Measurements from ENCODE around the gene AP2M1. TPM values are rescaled to one million over a fixed set of nuclear protein-coding genes. Genes with fewer than 3 reads are reported as not detected.

AP2M1 gene
- total RNA-seq, result 100 to 1,000 TPM; 206 to 212 TPM

DNA sequence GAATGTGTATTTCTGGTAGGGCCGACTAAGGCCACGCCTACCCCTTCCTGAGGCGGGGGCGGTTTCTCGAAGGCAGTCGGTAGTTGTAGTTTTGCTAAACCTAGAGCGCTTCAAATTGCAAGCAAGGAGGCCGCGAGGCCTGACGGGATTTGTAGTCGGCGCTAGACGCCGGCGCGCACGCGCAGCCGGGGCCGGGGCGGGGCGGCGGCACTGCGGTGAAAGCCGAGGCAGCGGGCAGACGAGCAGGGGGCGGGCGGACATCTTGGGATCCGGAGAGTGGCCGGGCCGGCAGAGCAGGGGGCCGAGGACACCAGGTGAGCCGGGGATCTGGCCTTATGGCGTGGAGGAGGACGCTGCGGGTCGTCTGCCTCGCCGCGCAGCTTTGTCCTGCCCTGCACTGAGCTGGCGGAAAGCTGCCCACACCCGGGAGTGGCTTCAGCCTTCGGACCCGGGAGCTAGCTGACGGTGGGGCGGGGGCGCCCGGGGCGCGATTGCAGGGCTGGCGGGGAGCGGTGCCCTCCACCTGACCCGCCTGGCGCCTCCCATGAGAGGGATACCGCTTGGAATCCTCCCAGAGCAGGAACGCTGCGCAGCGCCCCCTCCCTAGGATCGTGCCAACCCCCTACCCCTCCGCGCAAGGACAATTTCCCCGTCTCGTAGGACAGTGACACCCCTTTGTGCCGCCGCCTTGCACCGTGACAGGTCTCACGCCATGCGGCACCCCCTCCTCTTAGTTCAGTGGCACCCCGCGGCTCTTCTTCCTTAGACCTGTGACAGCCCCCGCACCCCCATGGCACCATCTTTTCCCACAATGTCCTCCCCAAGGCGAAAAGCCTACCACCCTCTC, at the start of gene AP2M1:
Gene AP2M1 (plus strand): TSS at position 210 of the 847 bp plus-strand sequence. CDS start 2,139 bp downstream, outside the sequence.
- Mint-ChIP-seq H3K9me3 (no peaks in the 10 kb centered on the region), H3K36me3 (ENCODE audit: low read depth) (peaks cover 16% of the 10 kb centered on the region), H3K27ac (peak within 1 kb of the TSS; percentile 56), H3K4me3 (peak within 1 kb of the TSS; percentile 88), H3K4me1 (ENCODE audit: low read depth) (peaks cover 29% of the 10 kb centered on the region), H3K27me3 (ENCODE audit: low read depth) (no peaks in the 10 kb centered on the region)
- peak; percentile 98 for DNase-seq
- intact Hi-C loops (cut with micrococcal nuclease), result loop anchor here (1.0 to 2.0 kb wide), 9 partner anchors 10 to 538 kb away; partner anchors contain the start of genes ABCC5, DVL3, EEF1AKMT4 and EIF2B5
- CTCF ChIA-PET, result interaction anchor here (1.4 to 2.1 kb wide), 2 partner anchors 30 to 59 kb away, joined by 3 to 10 read pairs; no protein-coding TSS in a partner anchor

DNA sequence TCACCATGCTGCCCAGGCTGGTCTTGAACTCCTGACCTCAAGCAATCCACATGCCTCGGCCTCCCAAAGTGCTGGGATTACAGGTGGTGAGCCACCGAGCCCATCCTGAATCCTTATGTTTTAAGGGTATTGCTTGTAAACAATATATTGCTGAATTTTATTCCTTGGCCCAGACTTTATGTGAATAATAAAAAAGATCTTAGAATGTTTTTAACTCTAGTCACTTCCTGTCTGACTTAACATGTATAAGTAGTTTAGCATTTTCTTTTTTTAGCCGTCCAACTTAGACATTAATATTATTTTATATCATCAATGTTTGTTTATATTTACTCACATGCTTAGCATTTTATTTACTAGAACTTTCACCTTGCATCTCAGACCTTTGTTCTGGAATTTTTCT, 48.6 kb upstream of the AP2M1 start:
- DNase-seq, result no peak
- CTCF ChIA-PET, result no interaction called here
- Mint-ChIP-seq H3K36me3 (ENCODE audit: low read depth) (no peaks in the 10 kb centered on the region), H3K9me3 (no peaks in the 10 kb centered on the region), H3K4me3 (no peak overlapping the region), H3K4me1 (ENCODE audit: low read depth) (no peaks in the 10 kb centered on the region), H3K27me3 (ENCODE audit: low read depth) (peaks cover 2% of the 10 kb centered on the region), H3K27ac (no peak overlapping the region)
- intact Hi-C loops (cut with micrococcal nuclease), result no loop called here

DNA sequence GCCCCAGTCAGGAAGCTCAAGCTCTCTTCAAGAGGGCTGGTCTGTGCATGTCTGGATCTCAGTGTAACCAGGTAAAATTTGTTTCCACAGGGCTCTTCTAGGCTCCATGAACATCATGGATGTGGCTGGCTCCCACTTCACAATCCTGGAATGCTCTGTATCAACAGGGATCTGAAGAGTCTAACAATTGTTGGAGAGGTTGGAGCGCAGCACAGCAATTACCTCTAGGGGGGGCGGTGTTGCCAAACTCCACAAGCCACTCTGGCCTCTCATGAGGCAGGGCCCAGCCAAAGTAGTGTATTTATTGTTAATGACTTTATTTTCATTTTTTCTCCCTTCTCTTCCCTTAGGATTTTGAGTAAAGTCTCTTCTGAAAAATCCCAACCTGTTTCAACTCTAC, 45.6 kb upstream of the AP2M1 start:
- Mint-ChIP-seq H3K4me1 (ENCODE audit: low read depth) (peaks cover 9% of the 10 kb centered on the region), H3K9me3 (no peaks in the 10 kb centered on the region), H3K27ac (no peak overlapping the region), H3K36me3 (ENCODE audit: low read depth) (no peaks in the 10 kb centered on the region), H3K4me3 (no peak overlapping the region), H3K27me3 (ENCODE audit: low read depth) (peaks cover 2% of the 10 kb centered on the region)
- CTCF ChIA-PET, result interaction anchor here (0.5 to 0.9 kb wide), 2 partner anchors 16 to 77 kb away, joined by 3 to 4 read pairs; no protein-coding TSS in a partner anchor
- peak; percentile 30 for DNase-seq
- intact Hi-C loops (cut with micrococcal nuclease), result no loop called here

DNA sequence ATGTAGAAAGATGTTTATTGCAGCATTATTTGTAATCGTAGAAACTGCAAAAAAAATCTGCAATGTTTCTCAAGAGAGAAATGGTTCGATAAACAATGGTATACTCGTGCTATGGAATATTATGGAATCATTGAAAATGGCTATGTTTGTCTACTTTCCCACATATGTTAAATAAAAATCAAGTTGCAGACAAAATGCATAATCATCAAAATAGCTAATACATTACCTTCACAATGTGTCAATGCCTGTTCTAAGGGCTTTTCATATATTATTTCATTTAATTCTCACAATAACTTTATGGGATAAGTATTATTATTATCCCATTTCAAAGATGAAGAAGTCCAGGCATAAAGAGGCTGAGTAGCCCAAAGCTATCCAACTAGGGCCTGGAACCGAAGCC, 41.7 kb upstream of the AP2M1 start:
- intact Hi-C loops (cut with micrococcal nuclease), result loop anchor here (10.0 kb wide), 1 partner anchor 582 kb away; the partner anchor contains the start of gene MAGEF1
- no peak overlapping the region for H3K27ac Mint-ChIP-seq
- no peak overlapping the region for H3K4me3 Mint-ChIP-seq
- no peaks in the 10 kb centered on the region for H3K9me3 Mint-ChIP-seq
- peaks cover 5% of the 10 kb centered on the region for H3K36me3 Mint-ChIP-seq (ENCODE audit: low read depth)
- peaks cover 28% of the 10 kb centered on the region for H3K4me1 Mint-ChIP-seq (ENCODE audit: low read depth)
- DNase-seq, result no peak
- CTCF ChIA-PET, result interaction anchor here (1.2 to 1.4 kb wide), 4 partner anchors 54 to 237 kb away, joined by 3 to 4 read pairs (median 3); no protein-coding TSS in a partner anchor
- H3K27me3 Mint-ChIP-seq (ENCODE audit: low read depth), result peaks cover 2% of the 10 kb centered on the region

DNA sequence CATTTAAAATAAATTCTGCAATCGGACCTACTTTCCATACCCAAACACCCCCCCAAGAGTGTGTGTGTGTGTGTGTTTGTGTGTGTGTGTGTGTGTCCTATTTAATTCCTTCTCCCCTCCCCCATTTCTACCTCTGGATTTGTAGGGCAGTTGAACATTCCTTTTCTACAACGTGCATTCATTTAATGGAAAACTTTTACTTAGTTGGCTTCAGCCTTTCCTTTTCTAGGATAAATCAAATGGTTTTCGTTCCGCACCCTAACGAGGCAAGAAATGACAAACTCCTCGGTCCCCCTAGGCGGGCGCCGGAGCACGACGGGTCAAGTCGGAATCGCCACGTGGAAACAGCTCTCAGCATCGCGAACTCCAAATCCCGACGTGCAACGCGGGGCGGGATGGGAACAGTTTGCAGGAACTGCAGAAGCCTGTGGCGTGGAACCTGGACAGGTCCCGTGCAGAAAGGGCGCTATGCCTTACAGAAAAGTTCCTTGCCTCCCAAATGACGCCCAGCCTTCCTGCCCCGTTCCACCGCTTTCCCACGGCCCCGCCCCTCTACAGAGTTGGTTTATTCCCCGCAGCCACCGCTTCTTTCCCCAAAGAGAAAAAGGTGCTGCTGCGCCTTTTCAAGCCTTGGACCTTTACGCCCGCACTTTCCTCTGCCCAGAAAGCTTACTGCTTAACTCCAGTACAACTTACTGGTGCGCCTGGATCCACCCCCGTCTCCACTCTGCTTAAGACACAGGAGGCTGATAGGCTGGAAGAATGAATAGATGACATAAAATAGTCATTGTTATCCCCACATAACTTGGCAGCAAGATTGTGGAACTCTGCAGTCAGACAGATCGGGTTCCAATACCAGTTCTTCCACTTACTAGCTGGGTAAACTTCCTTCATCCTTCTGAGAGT, 40.6 kb upstream of the AP2M1 start:
- Mint-ChIP-seq H3K9me3 (no peaks in the 10 kb centered on the region), H3K36me3 (ENCODE audit: low read depth) (peaks cover 6% of the 10 kb centered on the region), H3K27ac (peak overlapping the region; percentile 97), H3K4me3 (peak overlapping the region; percentile 97), H3K4me1 (ENCODE audit: low read depth) (peaks cover 29% of the 10 kb centered on the region), H3K27me3 (ENCODE audit: low read depth) (no peaks in the 10 kb centered on the region)
- DNase-seq, result peak; percentile 61
- intact Hi-C loops (cut with micrococcal nuclease), result loop anchor here (2.0 to 10.0 kb wide), 2 partner anchors 249 to 581 kb away; partner anchors contain the start of genes MAGEF1 and PARL
- CTCF ChIA-PET, result interaction anchor here (1.2 to 2.9 kb wide), 4 partner anchors 11 to 238 kb away, joined by 3 to 7 read pairs (median 4); partner anchors contain the start of gene ABCF3

DNA sequence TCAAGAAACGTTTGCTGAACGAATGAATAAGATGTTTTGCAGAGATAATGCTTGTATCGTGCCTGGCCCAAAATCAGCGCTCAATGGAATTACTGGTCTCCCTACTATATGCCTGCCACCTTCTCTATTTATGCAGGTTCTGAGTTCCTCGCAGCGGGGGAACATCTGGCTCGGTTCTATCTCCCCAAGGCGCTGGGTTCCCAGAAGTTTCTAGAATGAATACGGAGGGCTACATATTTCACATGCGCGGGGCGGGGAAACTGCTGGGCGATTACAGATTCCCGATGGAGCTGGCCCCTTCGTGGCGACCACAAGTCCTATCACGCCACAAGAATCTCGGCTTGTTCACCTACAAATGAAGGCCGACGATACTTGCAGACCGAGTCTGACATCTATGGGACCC, 39.9 kb upstream of the AP2M1 start:
- CTCF ChIA-PET, result interaction anchor here (0.6 to 2.9 kb wide), 4 partner anchors 10 to 1892 kb away, joined by 3 to 7 read pairs (median 3); partner anchors contain the start of gene ABCF3
- no peaks in the 10 kb centered on the region for H3K9me3 Mint-ChIP-seq
- DNase-seq, result no peak
- peaks cover 29% of the 10 kb centered on the region for H3K4me1 Mint-ChIP-seq (ENCODE audit: low read depth)
- H3K4me3 Mint-ChIP-seq, result peak overlapping the region; percentile 97
- H3K27ac Mint-ChIP-seq, result peak overlapping the region; percentile 97
- H3K36me3 Mint-ChIP-seq (ENCODE audit: low read depth), result peaks cover 8% of the 10 kb centered on the region
- intact Hi-C loops (cut with micrococcal nuclease), result loop anchor here (1.0 to 10.0 kb wide), 11 partner anchors 21 to 580 kb away; partner anchors contain the start of genes ABCC5, ABCF3, AP2M1 and DVL3
- no peaks in the 10 kb centered on the region for H3K27me3 Mint-ChIP-seq (ENCODE audit: low read depth)

DNA sequence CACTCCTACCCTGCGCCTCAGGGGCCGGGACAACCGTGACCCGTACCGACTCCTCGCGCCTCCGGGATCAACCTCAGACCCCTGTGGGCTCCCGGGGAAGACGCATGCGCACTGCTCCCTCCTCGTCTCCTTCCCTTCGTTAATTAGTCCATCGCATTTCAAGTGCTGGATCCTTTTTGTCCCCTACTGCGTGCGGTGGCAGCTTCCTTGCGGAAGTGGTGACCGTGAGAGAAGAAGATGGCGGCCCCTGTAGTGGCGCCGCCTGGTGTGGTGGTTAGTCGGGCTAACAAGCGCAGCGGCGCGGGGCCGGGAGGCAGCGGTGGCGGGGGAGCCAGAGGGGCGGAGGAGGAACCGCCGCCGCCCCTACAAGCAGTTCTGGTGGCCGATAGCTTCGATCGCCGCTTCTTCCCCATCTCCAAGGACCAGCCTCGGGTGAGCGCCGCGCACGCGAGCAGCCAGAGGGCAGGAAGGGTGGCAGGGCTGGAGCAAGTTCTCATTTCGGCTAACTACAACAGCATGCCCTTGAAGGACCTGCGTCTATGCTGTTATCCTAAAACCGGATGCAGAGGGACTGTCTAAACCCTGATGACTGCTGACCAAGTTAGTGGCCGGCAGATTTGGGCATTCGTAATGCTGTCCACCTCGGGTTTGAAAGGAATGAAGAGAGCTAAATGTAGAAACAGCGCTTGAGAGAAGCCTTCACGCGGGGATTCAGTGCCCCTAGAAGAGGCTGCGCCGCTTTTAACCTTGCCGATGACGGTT, 39.3 kb upstream of the AP2M1 start, which contains the start of gene EIF2B5:
Gene EIF2B5 (plus strand): TSS at position 210 of the 762 bp plus-strand sequence. CDS start 28 bp downstream, at position 238.
- H3K4me3 Mint-ChIP-seq, result peak within 1 kb of the TSS; percentile 97
- CTCF ChIA-PET, result interaction anchor here (0.6 to 2.9 kb wide), 5 partner anchors 10 to 1892 kb away, joined by 3 to 7 read pairs (median 3); partner anchors contain the start of gene ABCF3
- H3K4me1 Mint-ChIP-seq (ENCODE audit: low read depth), result peaks cover 29% of the 10 kb centered on the region
- no peaks in the 10 kb centered on the region for H3K9me3 Mint-ChIP-seq
- H3K27ac Mint-ChIP-seq, result peak within 1 kb of the TSS; percentile 97
- intact Hi-C loops (cut with micrococcal nuclease), result loop anchor here (1.0 to 10.0 kb wide), 11 partner anchors 20 to 579 kb away; partner anchors contain the start of genes ABCC5, ABCF3, AP2M1 and DVL3
- no peaks in the 10 kb centered on the region for H3K27me3 Mint-ChIP-seq (ENCODE audit: low read depth)
- H3K36me3 Mint-ChIP-seq (ENCODE audit: low read depth), result peaks cover 11% of the 10 kb centered on the region
- DNase-seq, result peak; percentile 94

DNA sequence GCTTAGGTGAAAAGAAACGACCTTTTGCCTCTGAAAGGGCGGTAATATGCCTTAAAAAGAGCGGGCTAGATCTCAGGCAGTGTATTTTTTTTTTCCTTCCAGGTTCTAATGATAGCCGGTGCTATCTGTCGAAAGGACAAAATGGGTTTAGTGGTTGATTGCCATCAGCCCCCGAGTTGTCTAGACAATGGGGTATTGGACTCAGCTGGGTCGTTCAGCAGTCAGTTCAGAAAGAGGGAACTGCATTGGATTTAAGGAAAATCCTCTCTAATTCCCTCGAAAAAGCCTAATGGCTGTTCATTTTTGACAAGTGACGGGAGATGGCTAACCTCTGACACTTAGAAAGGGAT, 38.8 kb upstream of the AP2M1 start:
- H3K27me3 Mint-ChIP-seq (ENCODE audit: low read depth), result no peaks in the 10 kb centered on the region
- intact Hi-C loops (cut with micrococcal nuclease), result loop anchor here (1.0 to 10.0 kb wide), 11 partner anchors 19 to 579 kb away; partner anchors contain the start of genes ABCC5, ABCF3, AP2M1 and DVL3
- peak overlapping the region; percentile 97 for H3K27ac Mint-ChIP-seq
- H3K9me3 Mint-ChIP-seq, result no peaks in the 10 kb centered on the region
- DNase-seq, result no peak
- H3K4me3 Mint-ChIP-seq, result peak overlapping the region; percentile 97
- peaks cover 11% of the 10 kb centered on the region for H3K36me3 Mint-ChIP-seq (ENCODE audit: low read depth)
- peaks cover 29% of the 10 kb centered on the region for H3K4me1 Mint-ChIP-seq (ENCODE audit: low read depth)
- CTCF ChIA-PET, result interaction anchor here (0.6 to 2.9 kb wide), 3 partner anchors 9 to 465 kb away, joined by 3 to 7 read pairs (median 3); no protein-coding TSS in a partner anchor

DNA sequence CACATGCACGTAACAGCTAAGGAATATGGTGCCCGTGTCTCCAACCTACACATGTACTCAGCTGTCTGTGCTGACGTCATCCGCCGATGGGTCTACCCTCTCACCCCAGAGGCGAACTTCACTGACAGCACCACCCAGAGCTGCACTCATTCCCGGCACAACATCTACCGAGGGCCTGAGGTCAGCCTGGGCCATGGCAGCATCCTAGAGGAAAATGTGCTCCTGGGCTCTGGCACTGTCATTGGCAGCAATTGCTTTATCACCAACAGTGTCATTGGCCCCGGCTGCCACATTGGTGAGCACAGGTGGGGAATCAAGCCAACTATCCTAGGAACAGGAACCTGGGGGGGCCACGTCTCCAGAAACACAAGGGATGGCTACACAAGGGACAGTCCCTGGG, 34.2 kb upstream of the AP2M1 start:
- H3K9me3 Mint-ChIP-seq, result no peaks in the 10 kb centered on the region
- intact Hi-C loops (cut with micrococcal nuclease), result no loop called here
- peaks cover 22% of the 10 kb centered on the region for H3K4me1 Mint-ChIP-seq (ENCODE audit: low read depth)
- no peak overlapping the region for H3K27ac Mint-ChIP-seq
- no peak overlapping the region for H3K4me3 Mint-ChIP-seq
- peaks cover 20% of the 10 kb centered on the region for H3K36me3 Mint-ChIP-seq (ENCODE audit: low read depth)
- no peak for DNase-seq
- H3K27me3 Mint-ChIP-seq (ENCODE audit: low read depth), result no peaks in the 10 kb centered on the region
- CTCF ChIA-PET, result interaction anchor here (0.6 to 1.1 kb wide), 2 partner anchors 12 to 471 kb away, joined by 3 read pairs; no protein-coding TSS in a partner anchor

DNA sequence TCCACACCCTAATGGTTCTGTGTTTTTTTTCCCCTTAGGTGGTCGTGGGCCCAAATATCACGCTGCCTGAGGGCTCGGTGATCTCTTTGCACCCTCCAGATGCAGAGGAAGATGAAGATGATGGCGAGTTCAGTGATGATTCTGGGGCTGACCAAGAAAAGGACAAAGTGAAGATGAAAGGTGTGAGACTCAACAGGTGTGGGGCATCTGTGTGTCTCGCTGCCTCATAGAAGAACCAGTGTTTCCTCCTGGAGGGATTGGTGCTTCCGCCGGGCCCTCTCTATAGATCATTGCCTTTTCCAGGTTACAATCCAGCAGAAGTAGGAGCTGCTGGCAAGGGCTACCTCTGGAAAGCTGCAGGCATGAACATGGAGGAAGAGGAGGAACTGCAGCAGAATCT, 32.5 kb upstream of the AP2M1 start:
- Mint-ChIP-seq H3K27me3 (ENCODE audit: low read depth) (no peaks in the 10 kb centered on the region), H3K9me3 (no peaks in the 10 kb centered on the region), H3K4me3 (no peak overlapping the region), H3K27ac (no peak overlapping the region), H3K4me1 (ENCODE audit: low read depth) (peaks cover 9% of the 10 kb centered on the region), H3K36me3 (ENCODE audit: low read depth) (peaks cover 20% of the 10 kb centered on the region)
- intact Hi-C loops (cut with micrococcal nuclease), result no loop called here
- CTCF ChIA-PET, result no interaction called here
- DNase-seq, result no peak

DNA sequence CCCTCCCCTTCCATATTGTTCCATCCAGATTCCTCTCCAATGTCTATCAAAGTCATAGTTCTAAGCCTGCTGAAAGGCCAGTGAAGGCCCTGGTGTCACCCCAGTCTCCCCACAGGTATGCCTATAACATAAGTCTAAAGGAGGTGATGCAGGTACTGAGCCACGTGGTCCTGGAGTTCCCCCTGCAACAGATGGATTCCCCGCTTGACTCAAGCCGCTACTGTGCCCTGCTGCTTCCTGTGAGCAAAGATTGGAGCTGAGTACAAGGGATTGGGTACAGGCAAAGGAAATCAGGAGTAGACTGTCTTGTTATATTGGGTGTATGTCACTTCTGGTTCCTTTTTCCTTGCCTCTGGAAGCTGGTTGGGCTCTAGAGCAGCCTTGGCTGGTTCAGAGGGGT, 31.3 kb upstream of the AP2M1 start:
- intact Hi-C loops (cut with micrococcal nuclease), result no loop called here
- CTCF ChIA-PET, result interaction anchor here (2.7 to 2.8 kb wide), 2 partner anchors 85 to 106 kb away, joined by 7 to 12 read pairs; partner anchors contain the start of gene EEF1AKMT4
- no peak for DNase-seq
- Mint-ChIP-seq H3K27ac (peak overlapping the region; percentile 51), H3K36me3 (ENCODE audit: low read depth) (peaks cover 18% of the 10 kb centered on the region), H3K4me3 (no peak overlapping the region), H3K9me3 (no peaks in the 10 kb centered on the region), H3K4me1 (ENCODE audit: low read depth) (peaks cover 2% of the 10 kb centered on the region), H3K27me3 (ENCODE audit: low read depth) (no peaks in the 10 kb centered on the region)

Data from activated naive CD4-positive, alpha-beta T cell treated with anti-CD3 and anti-CD28 coated beads for 36 hours (primary cell).